OCI-LY7 (cell line): ENCODE data around the gene MTA3. TPM values are rescaled to one million over a fixed set of nuclear protein-coding genes. Genes with fewer than 3 reads are reported as not detected.

ENCODE experiments used
- BruUV-seq: library from RNA; stranded (reverse); fragments of 400-500 nt; replicated peaks from 2 replicates; lab custom pipeline; 2021; lab: Mats Ljungman, UMichigan
- CTCF ChIA-PET: fragments of 300-600 bp; sonication (Branson Sonifier 250); formaldehyde crosslinking; loops from one replicate; lab custom pipeline; 2022; ENCODE audit warnings: antibody characterized with exemption; ENCODE audit not compliant: unreplicated experiment; lab: Charles Lee
- POLR2A ChIA-PET: fragments of 300-600 bp; sonication (Branson Sonifier 250); formaldehyde crosslinking; loops from one replicate; lab custom pipeline; 2022; ENCODE audit warnings: antibody characterized with exemption; lab: Charles Lee
- DNase-seq: peaks from one replicate; pipeline ENCODE4 v3.0.0-alpha.2; 2015; ENCODE audit warnings: low spot score
- H2AFZ ChIP-seq: fragments of 200-600 bp; sonication (generic), shearing (Covaris generic); 2 replicates; pipeline ENCODE4 v1.6.1; 2014; ENCODE audit warnings: mild to moderate bottlenecking, antibody characterized with exemption, low read length, moderate library complexity
- H3K27ac ChIP-seq: fragments of 200-600 bp; sonication (generic); 2 replicates; pipeline ENCODE4 v1.5.1; 2014; ENCODE audit warnings: mixed run types, low read depth, mild to moderate bottlenecking, moderate library complexity, low read length, inconsistent platforms; ENCODE audit not compliant: poor library complexity, severe bottlenecking
- H3K36me3 ChIP-seq: fragments of 200-600 bp; sonication (generic); 2 replicates; pipeline ENCODE4 v1.6.1; 2014; ENCODE audit warnings: mild to moderate bottlenecking, antibody characterized with exemption, low read length, moderate library complexity, mixed read lengths; ENCODE audit not compliant: insufficient read depth
- H3K4me1 ChIP-seq: fragments of 200-600 bp; sonication (generic); 2 replicates; pipeline ENCODE4 v1.5.1; 2014; ENCODE audit warnings: mild to moderate bottlenecking, low read length; ENCODE audit not compliant: insufficient read depth, poor library complexity, severe bottlenecking
- H3K4me2 ChIP-seq: fragments of 200-600 bp; sonication (generic); 2 replicates; pipeline ENCODE4 v1.6.1; 2014; ENCODE audit warnings: mild to moderate bottlenecking, low read length
- H3K4me3 ChIP-seq: fragments of 200-600 bp; sonication (generic); 2 replicates; pipeline ENCODE4 v1.5.1; 2014; ENCODE audit warnings: mild to moderate bottlenecking, low read depth, low read length; ENCODE audit not compliant: poor library complexity, severe bottlenecking
- H3K79me2 ChIP-seq: fragments of 200-600 bp; sonication (generic); 2 replicates; pipeline ENCODE4 v1.6.1; 2016; ENCODE audit warnings: low read depth, mild to moderate bottlenecking, low read length, moderate library complexity, mixed read lengths; ENCODE audit not compliant: insufficient read depth
- H3K9me2 ChIP-seq: fragments of 200-600 bp; sonication (generic); 2 replicates; pipeline ENCODE4 v1.6.1; 2016; ENCODE audit warnings: mild to moderate bottlenecking, low read length, mixed read lengths; ENCODE audit not compliant: insufficient read depth
- H3K9me3 ChIP-seq: fragments of 200-600 bp; sonication (generic); 2 replicates; pipeline ENCODE4 v1.6.1; 2014; ENCODE audit warnings: mild to moderate bottlenecking, mixed run types, low read length, mixed read lengths
- H4K20me1 ChIP-seq: fragments of 200-600 bp; sonication (generic); 2 replicates; pipeline ENCODE4 v1.6.1; 2014; ENCODE audit warnings: mild to moderate bottlenecking, antibody characterized with exemption, low read length, moderate library complexity, mixed read lengths; ENCODE audit not compliant: insufficient read depth
- CTCF ChIP-seq: fragments of 200-600 bp; sonication (generic); conservative IDR thresholded peaks from 2 replicates; pipeline ENCODE4 v1.5.1; 2014; ENCODE audit warnings: mild to moderate bottlenecking, antibody characterized with exemption, low read length, moderate library complexity, mixed read lengths
- EZH2phosphoT487 ChIP-seq: fragments of 200-600 bp; sonication (generic); IDR thresholded peaks from 2 replicates; pipeline ENCODE4 v1.6.1; 2018; ENCODE audit warnings: low read depth, borderline replicate concordance, mild to moderate bottlenecking, mixed run types, antibody characterized with exemption, low read length, moderate library complexity, mixed read lengths
- intact Hi-C: fragments of 100-400 bp; cut with micrococcal nuclease; formaldehyde crosslinking; loops from one replicate; pipeline ENCODE4 v1.10.0; 2022; ENCODE audit not compliant: unreplicated experiment
- small RNA-seq: library from RNA; depleted of rRNA; stranded (forward); fragments of <200 nt; gene quantifications from one replicate; pipeline ENCODE3, GENCODE V24; 2014
- total RNA-seq, 2 experiments: library from RNA; depleted of rRNA in 1 of 2; stranded (reverse); fragments of >200 nt in 1 of 2; shearing (Covaris generic) in 1 of 2; gene quantifications; 2 replicates each; pipeline ENCODE4 v1.2.3, GENCODE V29; 2014 to 2022

Gene MTA3
- total RNA-seq, 2 experiments from 2014 or later, result 72.7 to 205 TPM

- no peak overlapping the region for H3K4me2 ChIP-seq
- no peak for TF ChIP-seq CTCF
- no peak for TF ChIP-seq EZH2phosphoT487
- no peaks in the 10 kb centered on the region for H3K9me3 ChIP-seq
- no peaks in the 10 kb centered on the region for H4K20me1 ChIP-seq
- H3K36me3 ChIP-seq, result no peaks in the 10 kb centered on the region
- ChIA-PET CTCF (interaction anchor here (1.2 kb wide), 1 partner anchor 9 kb away, joined by 3 read pairs; no protein-coding TSS in a partner anchor), POLR2A (no interaction called here)
- H3K9me2 ChIP-seq, result no peaks in the 10 kb centered on the region
- DNase-seq, result no peak
- BruUV-seq, result no TSS peak
- H3K4me3 ChIP-seq, result no peak overlapping the region
- intact Hi-C loops, result no loop called here
- no peak overlapping the region for H3K27ac ChIP-seq
- peaks cover 8% of the 10 kb centered on the region for H3K4me1 ChIP-seq
- H3K79me2 ChIP-seq, result no peaks in the 10 kb centered on the region
- H2AFZ ChIP-seq, result no peak overlapping the region
These were observed 236.5 kb downstream of the MTA3 start for GRCh38 chr2:42804891-42805290.

Small RNAs within 50 kb of the gene (small RNA-seq; reads per million reads assigned to genes)
- gene AC074375.1, result not detected
- not detected for gene RNU6-137P

Other genes starting within 250 kb of the MTA3 start
- gene COX7A2L, start 207.4 kb upstream of the MTA3 start, total RNA-seq (2014; rRNA removed; shearing (Covaris generic)), result 121 and 130 TPM in 2 replicates
- 118 and 152 TPM in 2 replicates for gene COX7A2L, start 207.4 kb upstream of the MTA3 start, total RNA-seq (2022)
- 0.18 and 0.19 TPM in 2 replicates for gene KCNG3, start 74.7 kb upstream of the MTA3 start, total RNA-seq (2014; rRNA removed; shearing (Covaris generic))
- gene KCNG3, start 74.7 kb upstream of the MTA3 start, total RNA-seq (2022), result 0.08 and 0.17 TPM in 2 replicates
- gene OXER1, start 195.5 kb downstream of the MTA3 start, total RNA-seq (2014; rRNA removed; shearing (Covaris generic)), result not detected in 2 replicates
- not detected in 2 replicates for gene OXER1, start 195.5 kb downstream of the MTA3 start, total RNA-seq (2022)
- not detected in 2 replicates for gene HAAO, start 224.0 kb downstream of the MTA3 start, total RNA-seq (2014; rRNA removed; shearing (Covaris generic))
- gene HAAO, start 224.0 kb downstream of the MTA3 start, total RNA-seq (2022), result not detected in 2 replicates